Measurements from ENCODE around the gene ANOS1. TPM values are rescaled to one million over a fixed set of nuclear protein-coding genes. Genes with fewer than 3 reads are reported as not detected.

The ANOS1 gene
- total and polyA plus RNA-seq, 2 of the 8 experiments (the other 6 are each of a cell fraction or from before 2014, with no cell fraction given) = 34.4 to 59.0 TPM

DNA sequence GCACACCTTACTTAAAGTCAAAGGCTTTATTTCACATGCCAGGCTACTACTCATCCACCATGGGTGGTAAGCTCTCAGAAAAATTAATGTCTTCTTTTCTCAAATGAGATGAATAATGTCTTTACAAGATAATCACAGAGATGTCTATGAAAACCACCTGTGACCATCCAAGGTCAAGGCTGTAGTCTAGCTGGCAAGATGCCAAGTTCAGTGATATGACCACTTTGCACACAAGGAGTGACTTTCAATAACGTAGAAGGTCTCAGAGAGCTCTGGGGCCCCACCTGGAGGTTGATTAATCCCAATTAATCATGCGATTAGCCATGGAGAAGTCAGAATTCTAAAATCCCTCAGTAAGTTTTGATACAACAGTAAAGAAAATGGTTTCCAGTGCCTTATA is 20.5 kb downstream of the ANOS1 start:
- ChIA-PET CTCF (ENCODE audit: partially characterized antibody) (no interaction called here), POLR2A (ENCODE audit: partially characterized antibody) (no interaction called here)
- Histone ChIP-seq H2BK20ac (ENCODE audit: low read length) (no peak overlapping the region), H3K79me1 (ENCODE audit: low read depth, low read length) (no peaks in the 10 kb centered on the region), H3K9me3 (ENCODE audit: insufficient read depth in 2 of 2, low read depth in 1 of 2, low read length in 1 of 2) (no peaks in the 10 kb centered on the region), H3K14ac (ENCODE audit: insufficient read length) (no peak overlapping the region), H2BK15ac (ENCODE audit: low read length) (no peak overlapping the region), H3K4me1 (replicated peaks in 1 of 4; ENCODE audit: control insufficient read depth in 3 of 4, insufficient read depth in 4 of 4, low read length in 3 of 4) (peaks cover 0 to 4% (median 3%) of the 10 kb centered on the region in 4 experiments; a peak in 4 of 7 replicates), H2BK5ac (ENCODE audit: low read depth, low read length) (no peak overlapping the region), H3K4me3 (ENCODE audit: extremely low read depth in 1 of 4, insufficient read depth in 2 of 4, low read depth in 3 of 4, low read length in 4 of 4) (no peak overlapping the region), H3K9ac (replicated peaks in 1 of 4; ENCODE audit: extremely low read depth in 1 of 4, low read depth in 3 of 4, low read length in 3 of 4) (no peak overlapping the region), H3K4ac (replicated peaks; ENCODE audit: insufficient read length, low read depth, low read length) (no peak overlapping the region), H4K20me1 (replicated peaks in 1 of 2; ENCODE audit: control insufficient read depth in 1 of 2, insufficient read depth in 2 of 2, low read length in 2 of 2) (peaks cover 0 to 2% of the 10 kb centered on the region in 2 experiments), H4K5ac (ENCODE audit: insufficient read length, low read depth, low read length) (no peak overlapping the region), H3K23me2 (ENCODE audit: low read depth, low read length) (no peaks in the 10 kb centered on the region), H3K79me2 (ENCODE audit: control insufficient read depth in 1 of 2, insufficient read depth in 2 of 2, low read length in 2 of 2) (peaks cover 0 to 92% of the 10 kb centered on the region in 2 experiments; a peak in 3 of 4 replicates), H4K8ac (ENCODE audit: extremely low read depth, insufficient read depth, low read length) (no peak overlapping the region), H3K4me2 (ENCODE audit: insufficient read depth in 1 of 2, low read depth in 2 of 2, low read length in 2 of 2) (no peak overlapping the region), H2BK120ac (replicated peaks; ENCODE audit: low read depth, low read length) (no peak overlapping the region), H3K23ac (ENCODE audit: insufficient read length) (no peak overlapping the region), H3K56ac (replicated peaks; ENCODE audit: insufficient read length, low read depth, low read length) (no peak overlapping the region), H3K27ac (ENCODE audit: low read depth, low read length) (no peak overlapping the region), H2BK12ac (ENCODE audit: low read depth, low read length) (no peak overlapping the region), H2AFZ (ENCODE audit: low read length) (no peak overlapping the region), H3K36me3 (ENCODE audit: control insufficient read depth in 2 of 4, insufficient read depth in 4 of 4, low read length in 3 of 4) (no peaks in the 10 kb centered on the region; a peak in 1 of 8 replicates), H4K91ac (replicated peaks; ENCODE audit: insufficient read length, low read length) (no peak overlapping the region), H2AK5ac (ENCODE audit: low read depth, low read length) (no peak overlapping the region), H3K18ac (ENCODE audit: extremely low read depth, low read length) (no peak overlapping the region), H3K27me3 (replicated peaks in 1 of 4; ENCODE audit: control insufficient read depth in 3 of 4, extremely low read depth in 1 of 4, insufficient read depth in 3 of 4, low read length in 3 of 4) (no peaks in the 10 kb centered on the region)
- 74% methylated on average over 2 of the region's 2 CpGs; no CpG with 5 or more reads in 1 of the 2 experiments for WGBS, 2 experiments (ENCODE audit: extremely low coverage in 1 of 2, insufficient coverage in 1 of 2, insufficient read length in 1 of 2, insufficient replicate concordance in 2 of 2, low coverage in 1 of 2, low lambda C conversion rate in 2 of 2, missing lambda C conversion rate in 1 of 2)
- no peak for DNase-seq (ENCODE audit: low read depth in 1 of 2, low spot score in 2 of 2)
- FAIRE-seq = no peak
- no peak for TF ChIP-seq KDM4A (IDR thresholded peaks at IDR 0.05; ENCODE audit: low read depth, low read length, severe bottlenecking)
- TF ChIP-seq SRF (IDR thresholded peaks at IDR 0.05; ENCODE audit: low read depth, low read length) = no peak
- TF ChIP-seq SP4 (IDR thresholded peaks at IDR 0.05; ENCODE audit: low read length) = no peak
- no peak for TF ChIP-seq EGR1 (IDR thresholded peaks at IDR 0.05; ENCODE audit: borderline replicate concordance, low read depth, low read length)
- TF ChIP-seq MAFK (IDR thresholded peaks at IDR 0.05; ENCODE audit: low read depth, low read length) = no peak
- no peak for TF ChIP-seq EZH2 (IDR thresholded peaks at IDR 0.05; ENCODE audit: low read depth, low read length, severe bottlenecking)
- TF ChIP-seq CBX5 (IDR thresholded peaks at IDR 0.05; ENCODE audit: low read depth, low read length) = no peak
- no peak for TF ChIP-seq SP2 (IDR thresholded peaks at IDR 0.05; ENCODE audit: low read length)
